ENCODE measurements around the gene LPAR6. TPM values are rescaled to one million over a fixed set of nuclear protein-coding genes. Genes with fewer than 3 reads are reported as not detected.
"Not testable (repeated sequence)": the region's sequence is repeated elsewhere in the genome, so short reads cannot be mapped to it uniquely, and the experiment has no call there.

LPAR6 gene
- total RNA-seq, 2 experiments from 2014 or later, result 96.8 to 100 TPM

- POLR2A ChIA-PET, result no interaction called here
- DNase-seq, result no peak
Measured at GRCh38 chr13:48434200-48434599, 21.3 kb upstream of the LPAR6 start.

GRCh38 chr13:48431987-48432615, 19.2 kb upstream of the LPAR6 start:
- Mint-ChIP-seq H3K27ac (no peak overlapping the region), H3K4me1 (peaks cover 53% of the 10 kb centered on the region)
- POLR2A ChIA-PET, result interaction anchor here (0.6 to 1.4 kb wide), 3 partner anchors 19 to 60 kb away, joined by 3 read pairs; partner anchors contain the start of gene LPAR6

More at GRCh38 chr13:48434200-48434599, 21.3 kb upstream of the LPAR6 start:
- CTCF ChIA-PET, result no interaction called here
- Mint-ChIP-seq H3K36me3 (ENCODE audit: low read depth) (peaks cover 31% of the 10 kb centered on the region), H3K9me3 (peaks cover 12% of the 10 kb centered on the region), H3K4me3 (no peak overlapping the region), H3K27me3 (no peaks in the 10 kb centered on the region), H3K27ac (no peak overlapping the region), H3K4me1 (peaks cover 54% of the 10 kb centered on the region)

GRCh38 chr13:48431431-48431830, 18.5 kb upstream of the LPAR6 start:
- Mint-ChIP-seq H3K9me3 (peaks cover 16% of the 10 kb centered on the region), H3K27me3 (no peaks in the 10 kb centered on the region), H3K4me1 (peaks cover 49% of the 10 kb centered on the region), H3K27ac (no peak overlapping the region), H3K36me3 (ENCODE audit: low read depth) (peaks cover 32% of the 10 kb centered on the region), H3K4me3 (no peak overlapping the region)
- DNase-seq, result no peak
- ChIA-PET CTCF (interaction anchor here (0.6 kb wide), 1 partner anchor 98 kb away, joined by 3 read pairs; no protein-coding TSS in a partner anchor), POLR2A (interaction anchor here (0.6 to 1.1 kb wide), 3 partner anchors 19 to 346 kb away, joined by 3 read pairs; partner anchors contain the start of gene LPAR6)

More at GRCh38 chr13:48431987-48432615, 19.2 kb upstream of the LPAR6 start:
- CTCF ChIA-PET, result interaction anchor here (0.6 kb wide), 1 partner anchor 99 kb away, joined by 3 read pairs; no protein-coding TSS in a partner anchor
- Mint-ChIP-seq H3K9me3 (peaks cover 12% of the 10 kb centered on the region), H3K27me3 (no peaks in the 10 kb centered on the region), H3K4me3 (no peak overlapping the region), H3K36me3 (ENCODE audit: low read depth) (peaks cover 26% of the 10 kb centered on the region)
- no peak for DNase-seq

- POLR2A ChIA-PET, result no interaction called here
- peaks cover 8% of the 10 kb centered on the region for H3K9me3 Mint-ChIP-seq
Measured at GRCh38 chr13:48429886-48430285, 17.0 kb upstream of the LPAR6 start.

GRCh38 chr13:48429036-48429435, 16.1 kb upstream of the LPAR6 start:
- Mint-ChIP-seq H3K4me3 (no peak overlapping the region), H3K27me3 (no peaks in the 10 kb centered on the region), H3K9me3 (peaks cover 4% of the 10 kb centered on the region), H3K36me3 (ENCODE audit: low read depth) (peaks cover 26% of the 10 kb centered on the region), H3K4me1 (peaks cover 30% of the 10 kb centered on the region), H3K27ac (no peak overlapping the region)
- ChIA-PET POLR2A (interaction anchor here (1.0 kb wide), 1 partner anchor 12 kb away, joined by 4 read pairs; no protein-coding TSS in a partner anchor), CTCF (interaction anchor here (0.5 to 0.6 kb wide), 2 partner anchors 57 to 106 kb away, joined by 3 read pairs; no protein-coding TSS in a partner anchor)
- no peak for DNase-seq

More at GRCh38 chr13:48429886-48430285, 17.0 kb upstream of the LPAR6 start:
- CTCF ChIA-PET, result no interaction called here
- no peak overlapping the region for H3K27ac Mint-ChIP-seq
- H3K36me3 Mint-ChIP-seq (ENCODE audit: low read depth), result peaks cover 28% of the 10 kb centered on the region
- H3K4me3 Mint-ChIP-seq, result no peak overlapping the region
- H3K27me3 Mint-ChIP-seq, result no peaks in the 10 kb centered on the region
- no peak for DNase-seq
- peaks cover 37% of the 10 kb centered on the region for H3K4me1 Mint-ChIP-seq

- H3K4me3 Mint-ChIP-seq, H3K27me3 Mint-ChIP-seq, H3K9me3 Mint-ChIP-seq, H3K27ac Mint-ChIP-seq, DNase-seq: not testable (repeated sequence)
- ChIA-PET POLR2A (interaction anchor here (0.9 to 1.0 kb wide), 2 partner anchors 29 to 135 kb away, joined by 3 to 6 read pairs; no protein-coding TSS in a partner anchor), CTCF (interaction anchor here (1.0 kb wide), 2 partner anchors 66 to 93 kb away, joined by 3 to 5 read pairs; no protein-coding TSS in a partner anchor)
- H3K36me3 Mint-ChIP-seq (ENCODE audit: low read depth), result peaks cover 32% of the 10 kb centered on the region
- H3K4me1 Mint-ChIP-seq, result peaks cover 24% of the 10 kb centered on the region
Measured at GRCh38 chr13:48426755-48427298, 13.9 kb upstream of the LPAR6 start.

GRCh38 chr13:48426052-48426451, 13.1 kb upstream of the LPAR6 start:
- Mint-ChIP-seq H3K4me1 (peaks cover 17% of the 10 kb centered on the region), H3K27me3 (no peaks in the 10 kb centered on the region), H3K4me3 (no peak overlapping the region), H3K27ac (no peak overlapping the region), H3K36me3 (ENCODE audit: low read depth) (peaks cover 37% of the 10 kb centered on the region), H3K9me3 (peaks cover 11% of the 10 kb centered on the region)
- ChIA-PET POLR2A (interaction anchor here (0.8 to 1.0 kb wide), 4 partner anchors 14 to 154 kb away, joined by 3 to 6 read pairs (median 3); no protein-coding TSS in a partner anchor), CTCF (interaction anchor here (1.0 kb wide), 2 partner anchors 67 to 92 kb away, joined by 3 to 5 read pairs; no protein-coding TSS in a partner anchor)
- DNase-seq, result no peak

- ChIA-PET CTCF (no interaction called here), POLR2A (no interaction called here)
- H3K4me3 Mint-ChIP-seq, result no peak overlapping the region
- peaks cover 49% of the 10 kb centered on the region for H3K36me3 Mint-ChIP-seq (ENCODE audit: low read depth)
- peaks cover 26% of the 10 kb centered on the region for H3K9me3 Mint-ChIP-seq
- peaks cover 9% of the 10 kb centered on the region for H3K4me1 Mint-ChIP-seq
- no peak for DNase-seq
- no peak overlapping the region for H3K27ac Mint-ChIP-seq
- H3K27me3 Mint-ChIP-seq, result no peaks in the 10 kb centered on the region
Measured at GRCh38 chr13:48424212-48424611, 11.3 kb upstream of the LPAR6 start.

- H3K27ac Mint-ChIP-seq, H3K4me3 Mint-ChIP-seq, POLR2A ChIA-PET, CTCF ChIA-PET, H3K27me3 Mint-ChIP-seq, DNase-seq, H3K4me1 Mint-ChIP-seq: not testable (repeated sequence)
- Mint-ChIP-seq H3K36me3 (ENCODE audit: low read depth) (peaks cover 64% of the 10 kb centered on the region), H3K9me3 (peaks cover 37% of the 10 kb centered on the region)
Measured at GRCh38 chr13:48422003-48422402, 9.1 kb upstream of the LPAR6 start.

GRCh38 chr13:48415516-48415915, 2.6 kb upstream of the LPAR6 start:
- Mint-ChIP-seq H3K27me3 (no peaks in the 10 kb centered on the region), H3K27ac (no peak overlapping the region), H3K9me3 (peaks cover 24% of the 10 kb centered on the region), H3K4me1 (peaks cover 21% of the 10 kb centered on the region), H3K36me3 (ENCODE audit: low read depth) (peaks cover 73% of the 10 kb centered on the region), H3K4me3 (no peak overlapping the region)
- no peak for DNase-seq
- POLR2A ChIA-PET, result interaction anchor here (2.0 to 3.9 kb wide), 2 partner anchors 74 to 79 kb away, joined by 7 to 55 read pairs; no protein-coding TSS in a partner anchor
- CTCF ChIA-PET, result no interaction called here

GRCh38 chr13:48414501-48414900, 1.6 kb upstream of the LPAR6 start:
- CTCF ChIA-PET, result no interaction called here
- Mint-ChIP-seq H3K4me1 (peaks cover 30% of the 10 kb centered on the region), H3K27ac (peak overlapping the region; percentile 48), H3K36me3 (ENCODE audit: low read depth) (peaks cover 74% of the 10 kb centered on the region), H3K27me3 (no peaks in the 10 kb centered on the region), H3K9me3 (peaks cover 15% of the 10 kb centered on the region), H3K4me3 (peak overlapping the region; percentile 33)
- POLR2A ChIA-PET, result interaction anchor here (0.6 to 3.9 kb wide), 8 partner anchors 12 to 561 kb away, joined by 3 to 55 read pairs (median 22); partner anchors contain the start of genes FNDC3A and RCBTB2
- DNase-seq, result no peak

GRCh38 chr13:48411841-48412531, 927 bp downstream of the LPAR6 start:
- ChIA-PET POLR2A (interaction anchor here (0.6 to 3.9 kb wide), 25 partner anchors 7 to 374 kb away, joined by 3 to 55 read pairs (median 4); partner anchors contain the start of genes ITM2B, NUDT15, RB1 and RCBTB2), CTCF (interaction anchor here (1.0 to 2.2 kb wide), 5 partner anchors 10 to 168 kb away, joined by 3 to 10 read pairs (median 5); no protein-coding TSS in a partner anchor)
- peak; percentile 49 for DNase-seq
- H3K27me3 Mint-ChIP-seq, result no peaks in the 10 kb centered on the region
- peaks cover 69% of the 10 kb centered on the region for H3K36me3 Mint-ChIP-seq (ENCODE audit: low read depth)
- H3K9me3 Mint-ChIP-seq, result no peaks in the 10 kb centered on the region
- peak overlapping the region; percentile 99 for H3K4me3 Mint-ChIP-seq
- H3K27ac Mint-ChIP-seq, result peak overlapping the region; percentile 96
- H3K4me1 Mint-ChIP-seq, result peaks cover 47% of the 10 kb centered on the region

Data from activated CD4-positive, alpha-beta memory T cell treated with anti-CD3 and anti-CD28 coated beads, Interleukin-2, amount 10 ng/mL, durations not matched to agents 7 days and 5 days (primary cell).